ENCODE results near the gene KLHL29. TPM values are rescaled to one million over a fixed set of nuclear protein-coding genes. Genes with fewer than 3 reads are reported as not detected.

The KLHL29 gene
- total RNA-seq, 1 experiment from 2014 or later: 7.7 TPM

GRCh38 chr2:23719716-23720115, 334.7 kb downstream of the KLHL29 start:
- no TSS peak for BruUV-seq (replicated peaks)
- no peak for ATAC-seq
- no peak for DNase-seq (ENCODE audit: low read depth, low spot score)
- in situ Hi-C loops (cut with HindIII; ENCODE audit: low pct_unique_long_range_greater_than_20kb, low sequenced_read_pairs) (no loop called here), intact Hi-C loops (cut with micrococcal nuclease; ENCODE audit: unreplicated experiment) (no loop called here)
- ChIA-PET CTCF (no interaction called here), POLR2A (interaction anchor here (0.6 kb wide), 1 partner anchor 780 kb away, joined by 3 read pairs; no protein-coding TSS in a partner anchor)
- no peaks in the 10 kb centered on the region for H3K4me1 ChIP-seq (ENCODE audit: control insufficient read depth, insufficient read depth, low read length)
- H3K4me3 ChIP-seq (ENCODE audit: low read depth in 2 of 2, low read length in 2 of 2): no peak overlapping the region
- peaks cover 17% of the 10 kb centered on the region for H3K9me3 ChIP-seq (ENCODE audit: control insufficient read depth, insufficient read depth, low read depth, low read length)
- no peaks in the 10 kb centered on the region for H3K36me3 ChIP-seq (ENCODE audit: control insufficient read depth, insufficient read depth, low read length)
- H3K27ac ChIP-seq (ENCODE audit: low read length): no peak overlapping the region
- TF ChIP-seq, protein P1, sequence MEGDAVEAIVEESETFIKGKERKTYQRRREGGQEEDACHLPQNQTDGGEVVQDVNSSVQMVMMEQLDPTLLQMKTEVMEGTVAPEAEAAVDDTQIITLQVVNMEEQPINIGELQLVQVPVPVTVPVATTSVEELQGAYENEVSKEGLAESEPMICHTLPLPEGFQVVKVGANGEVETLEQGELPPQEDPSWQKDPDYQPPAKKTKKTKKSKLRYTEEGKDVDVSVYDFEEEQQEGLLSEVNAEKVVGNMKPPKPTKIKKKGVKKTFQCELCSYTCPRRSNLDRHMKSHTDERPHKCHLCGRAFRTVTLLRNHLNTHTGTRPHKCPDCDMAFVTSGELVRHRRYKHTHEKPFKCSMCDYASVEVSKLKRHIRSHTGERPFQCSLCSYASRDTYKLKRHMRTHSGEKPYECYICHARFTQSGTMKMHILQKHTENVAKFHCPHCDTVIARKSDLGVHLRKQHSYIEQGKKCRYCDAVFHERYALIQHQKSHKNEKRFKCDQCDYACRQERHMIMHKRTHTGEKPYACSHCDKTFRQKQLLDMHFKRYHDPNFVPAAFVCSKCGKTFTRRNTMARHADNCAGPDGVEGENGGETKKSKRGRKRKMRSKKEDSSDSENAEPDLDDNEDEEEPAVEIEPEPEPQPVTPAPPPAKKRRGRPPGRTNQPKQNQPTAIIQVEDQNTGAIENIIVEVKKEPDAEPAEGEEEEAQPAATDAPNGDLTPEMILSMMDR (IDR thresholded peaks at IDR 0.05): no peak
- TF ChIP-seq POLR2AphosphoS5 (IDR thresholded peaks at IDR 0.05; ENCODE audit: low read depth, low read length) (no peak), TCF7L2 (IDR thresholded peaks at IDR 0.05; ENCODE audit: low read depth, low read length) (no peak), SIN3A (IDR thresholded peaks at IDR 0.05; ENCODE audit: borderline replicate concordance, insufficient read depth, low read depth, low read length) (no peak)
- TF ChIP-seq, protein P2, sequence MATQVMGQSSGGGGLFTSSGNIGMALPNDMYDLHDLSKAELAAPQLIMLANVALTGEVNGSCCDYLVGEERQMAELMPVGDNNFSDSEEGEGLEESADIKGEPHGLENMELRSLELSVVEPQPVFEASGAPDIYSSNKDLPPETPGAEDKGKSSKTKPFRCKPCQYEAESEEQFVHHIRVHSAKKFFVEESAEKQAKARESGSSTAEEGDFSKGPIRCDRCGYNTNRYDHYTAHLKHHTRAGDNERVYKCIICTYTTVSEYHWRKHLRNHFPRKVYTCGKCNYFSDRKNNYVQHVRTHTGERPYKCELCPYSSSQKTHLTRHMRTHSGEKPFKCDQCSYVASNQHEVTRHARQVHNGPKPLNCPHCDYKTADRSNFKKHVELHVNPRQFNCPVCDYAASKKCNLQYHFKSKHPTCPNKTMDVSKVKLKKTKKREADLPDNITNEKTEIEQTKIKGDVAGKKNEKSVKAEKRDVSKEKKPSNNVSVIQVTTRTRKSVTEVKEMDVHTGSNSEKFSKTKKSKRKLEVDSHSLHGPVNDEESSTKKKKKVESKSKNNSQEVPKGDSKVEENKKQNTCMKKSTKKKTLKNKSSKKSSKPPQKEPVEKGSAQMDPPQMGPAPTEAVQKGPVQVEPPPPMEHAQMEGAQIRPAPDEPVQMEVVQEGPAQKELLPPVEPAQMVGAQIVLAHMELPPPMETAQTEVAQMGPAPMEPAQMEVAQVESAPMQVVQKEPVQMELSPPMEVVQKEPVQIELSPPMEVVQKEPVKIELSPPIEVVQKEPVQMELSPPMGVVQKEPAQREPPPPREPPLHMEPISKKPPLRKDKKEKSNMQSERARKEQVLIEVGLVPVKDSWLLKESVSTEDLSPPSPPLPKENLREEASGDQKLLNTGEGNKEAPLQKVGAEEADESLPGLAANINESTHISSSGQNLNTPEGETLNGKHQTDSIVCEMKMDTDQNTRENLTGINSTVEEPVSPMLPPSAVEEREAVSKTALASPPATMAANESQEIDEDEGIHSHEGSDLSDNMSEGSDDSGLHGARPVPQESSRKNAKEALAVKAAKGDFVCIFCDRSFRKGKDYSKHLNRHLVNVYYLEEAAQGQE (IDR thresholded peaks at IDR 0.05; ENCODE audit: insufficient read depth in 1 of 2, low read depth in 2 of 2, low read length in 1 of 2): no peak
- H3K27me3 ChIP-seq (ENCODE audit: control insufficient read depth, insufficient read depth, low read length): no peaks in the 10 kb centered on the region

DNA sequence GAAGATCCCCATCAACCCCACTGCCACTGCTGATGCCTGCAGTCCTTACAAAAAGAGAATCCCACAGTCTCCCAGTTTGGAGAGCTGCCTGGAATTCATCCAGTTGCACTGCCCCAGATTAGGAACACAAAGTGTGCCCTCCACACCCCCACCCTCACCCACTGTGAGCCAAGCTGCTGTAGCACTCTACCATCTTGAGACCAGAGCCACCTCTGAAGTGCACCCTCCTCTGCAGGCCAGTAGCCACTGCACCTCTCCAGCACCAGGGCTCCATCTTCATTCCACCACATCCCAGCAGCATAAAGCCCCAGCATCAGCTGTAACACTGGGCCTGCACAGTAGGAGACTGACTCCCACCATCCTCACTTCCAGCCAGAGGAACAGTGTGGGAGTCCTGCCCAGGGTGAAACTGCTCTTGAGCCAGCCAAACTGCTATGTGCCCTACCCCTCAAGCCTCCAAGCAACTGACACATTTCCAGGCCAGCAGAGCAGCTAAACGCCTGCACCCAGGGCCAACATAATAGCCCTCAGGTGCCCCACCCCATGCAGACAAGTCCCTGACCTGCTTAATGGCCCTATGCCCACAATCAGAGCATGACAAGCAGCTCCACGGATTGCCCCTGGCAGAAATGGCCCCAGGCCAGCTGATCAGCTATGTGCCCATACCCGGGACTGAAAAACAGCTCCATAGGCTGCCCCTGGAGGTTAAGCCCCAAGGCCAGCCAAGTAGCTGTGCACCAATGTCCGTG, 335.9 kb downstream of the KLHL29 start:
- POLR2A ChIA-PET: no interaction called here
- CTCF ChIA-PET: no interaction called here
- no TSS peak for BruUV-seq (replicated peaks)

More for the DNA sequence above, 335.9 kb downstream of the KLHL29 start:
- Histone ChIP-seq H3K36me3 (ENCODE audit: control insufficient read depth, insufficient read depth, low read length) (no peaks in the 10 kb centered on the region), H3K4me3 (ENCODE audit: low read depth in 2 of 2, low read length in 2 of 2) (no peak overlapping the region), H3K9me3 (ENCODE audit: control insufficient read depth, insufficient read depth, low read depth, low read length) (peaks cover 17% of the 10 kb centered on the region), H3K27ac (ENCODE audit: low read length) (no peak overlapping the region), H3K27me3 (ENCODE audit: control insufficient read depth, insufficient read depth, low read length) (no peaks in the 10 kb centered on the region), H3K4me1 (ENCODE audit: control insufficient read depth, insufficient read depth, low read length) (no peaks in the 10 kb centered on the region)
- DNase-seq (ENCODE audit: low read depth, low spot score) (no peak), ATAC-seq (no peak)
- TF ChIP-seq, protein P1 (IDR thresholded peaks at IDR 0.05): no peak
- in situ Hi-C loops (cut with HindIII; ENCODE audit: low pct_unique_long_range_greater_than_20kb, low sequenced_read_pairs) (no loop called here), intact Hi-C loops (cut with micrococcal nuclease; ENCODE audit: unreplicated experiment) (no loop called here)

Data from Panc1 (cell line).